Left cardiac atrium (tissue), 4 donors: Measurements from ENCODE around the gene IFNLR1. TPM values are rescaled to one million over a fixed set of nuclear protein-coding genes. Genes with fewer than 3 reads are reported as not detected.

Source experiments
- ATAC-seq, 2 donors: fragments of 200-7000 bp; cut with Tn5 transposase; one replicate each; pipeline ENCODE4 v1.9.1; 2020; ENCODE audit warnings: mild to moderate bottlenecking in 2 of 2, moderate library complexity in 2 of 2
- DNase-seq: peaks from one replicate; pipeline ENCODE4 v3.0.0-alpha.2; 2020
- intact Hi-C, 2 donors: fragments of 100-400 bp; cut with DNase I; formaldehyde crosslinking; loops; one replicate each; pipeline versions ENCODE4 v1.14.1 to v1.15.1; 2022 to 2023
- total RNA-seq, 2 donors: library from RNA; stranded (reverse); fragmentation: NEBNext Ultra II Directional; extraction: Animal tissue kit (Norgen Biotek cat#: 25700); gene quantifications; one replicate each; pipeline ENCODE4 v1.2.1, GENCODE V29; 2021
- donor health status: DM: no; HTN: yes; CAD: no.
- donor health status: DM: no; HTN: yes; CAD: no; lungs with severe emphysema.
- donor health status: DM: yes; HTN: yes; CAD: no.
- donor health status: Dilated cardiomyopathy.

IFNLR1 gene
- total RNA-seq, 2 donors from 2014 or later: 4.0 to 5.9 TPM

GRCh38 chr1:24113641-24114033 is 73.5 kb downstream of the IFNLR1 start:
- DNase-seq: no peak
- intact Hi-C loops: no loop called here
- ATAC-seq: no peak

- ATAC-seq: peak; percentile 81 to 83
- intact Hi-C loops: loop anchor here in 1 of 2 donors (1.0 kb wide), 1 partner anchor 42 kb away; no protein-coding TSS in a partner anchor
- DNase-seq: peak; percentile 84
Measured at GRCh38 chr1:24111996-24112779, 74.9 kb downstream of the IFNLR1 start, which contains the start of gene MYOM3. Gene MYOM3, minus strand, starts transcription at chr1:24112135. Its CDS starts 3,499 bp downstream, at chr1:24108636.

GRCh38 chr1:24111262-24111995 is 75.7 kb downstream of the IFNLR1 start:
- DNase-seq: peak; percentile 73
- intact Hi-C loops: no loop called here
- ATAC-seq: peak; percentile 27 to 48

GRCh38 chr1:24110642-24111261 is 76.3 kb downstream of the IFNLR1 start:
- intact Hi-C loops: no loop called here
- DNase-seq (peak; percentile 75), ATAC-seq (peak; percentile 58 to 79)

- no peak for DNase-seq
- ATAC-seq: no peak
- intact Hi-C loops: no loop called here
Measured at GRCh38 chr1:24109686-24110475, 77.2 kb downstream of the IFNLR1 start.

GRCh38 chr1:24109166-24109483 is 78.0 kb downstream of the IFNLR1 start:
- no peak for ATAC-seq
- DNase-seq: no peak
- intact Hi-C loops: no loop called here

- peak; percentile 68 for DNase-seq
- peak in 1 of 2 donors; percentile 46 for ATAC-seq
- intact Hi-C loops: no loop called here
Measured at GRCh38 chr1:24108334-24109165, 78.5 kb downstream of the IFNLR1 start.

GRCh38 chr1:24107462-24108138 is 79.5 kb downstream of the IFNLR1 start:
- intact Hi-C loops: no loop called here
- DNase-seq (no peak), ATAC-seq (peak in 1 of 2 donors; percentile 19)

- no peak for ATAC-seq
- intact Hi-C loops: no loop called here
- DNase-seq: no peak
Measured at GRCh38 chr1:24105368-24106160, 81.5 kb downstream of the IFNLR1 start.

- DNase-seq (no peak), ATAC-seq (no peak)
- intact Hi-C loops: no loop called here
Measured at GRCh38 chr1:24104854-24105253, 82.2 kb downstream of the IFNLR1 start.

Other genes starting within 250 kb of the IFNLR1 start
- gene PNRC2, start 227.5 kb downstream of the IFNLR1 start, total RNA-seq: 10 to 100 TPM; 84.2 to 89.2 TPM
- gene SRSF10, start 207.0 kb downstream of the IFNLR1 start, total RNA-seq: 10 to 100 TPM; 49.5 to 59.3 TPM
- gene MYOM3, start 75.2 kb downstream of the IFNLR1 start, total RNA-seq: 100 to 1,000 TPM; 160 to 224 TPM
- gene IL22RA1, start 44.1 kb downstream of the IFNLR1 start, total RNA-seq: under 1 TPM; 0.09 to 0.26 TPM
- under 1 TPM in 1 of 2 donors, not detected in 1; 0.26 TPM for gene GRHL3, start 132.1 kb upstream of the IFNLR1 start, total RNA-seq
- 1 to 10 TPM; 4.6 to 6.6 TPM for gene STPG1, start 226.5 kb upstream of the IFNLR1 start, total RNA-seq
- 10 to 100 TPM; 20.4 to 26.2 TPM for gene NIPAL3, start 228.5 kb upstream of the IFNLR1 start, total RNA-seq